Epithelial cell of proximal tubule (primary cell): ENCODE results near the gene MYO6. TPM values are rescaled to one million over a fixed set of nuclear protein-coding genes. Genes with fewer than 3 reads are reported as not detected.
A peak's percentile ranks its signal among the peaks of the same experiment; 100 is the strongest.
"Not testable (repeated sequence)": the region's sequence is repeated elsewhere in the genome, so short reads cannot be mapped to it uniquely, and the experiment has no call there.

Source experiments
- DNase-seq: peaks from one replicate; pipeline ENCODE4 v3.0.0-alpha.2; 2011; ENCODE audit warnings: low read depth
- H3K4me3 ChIP-seq: 2 replicates; pipeline ENCODE4 v1.5.1; 2011; ENCODE audit warnings: low read depth, mild to moderate bottlenecking, low read length
- CTCF ChIP-seq: conservative IDR thresholded peaks from 2 replicates; pipeline ENCODE4 v1.5.1; 2012; ENCODE audit warnings: low read depth, mild to moderate bottlenecking, low read length
- total RNA-seq: library from RNA; depleted of rRNA; stranded (reverse); fragments of >200 nt; gene quantifications from 2 replicates; pipeline ENCODE4 v1.2.3, GENCODE V29; 2015

The MYO6 gene
- total RNA-seq, result 23.4 and 50.7 TPM in 2 replicates

GRCh38 chr6:75748743-75749538 lies at the start of gene MYO6:
TSS of gene MYO6 (plus strand) at chr6:75749239. CDS start at chr6:75817548, 68,309 bp downstream.
- no peak for TF ChIP-seq CTCF
- DNase-seq, result no peak
- peak within 1 kb of the TSS; percentile 97 for H3K4me3 ChIP-seq

GRCh38 chr6:75708334-75708733 lies 40.7 kb upstream of the MYO6 start:
- DNase-seq, result not testable (repeated sequence)

DNA sequence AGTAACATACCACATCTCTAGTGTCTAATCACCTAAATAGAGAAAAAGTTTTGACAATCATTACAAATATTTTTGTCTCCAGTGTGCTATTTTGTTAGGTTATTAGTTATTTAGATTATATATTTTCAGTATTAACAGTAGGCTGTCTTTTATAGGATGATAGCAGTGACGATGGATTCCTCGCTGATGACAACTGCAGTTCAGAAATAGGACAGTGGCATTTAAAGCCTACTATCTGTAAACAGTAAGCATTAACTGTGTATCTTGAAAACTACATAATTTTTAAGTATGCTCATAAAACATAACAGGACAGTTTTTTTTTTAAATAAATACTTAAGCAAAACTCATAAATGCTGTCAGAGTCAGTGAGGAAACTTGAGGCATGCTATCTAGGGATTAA lies 37.9 kb upstream of the MYO6 start:
- no peak for DNase-seq
- no peak for TF ChIP-seq CTCF
- H3K4me3 ChIP-seq, result no peak overlapping the region

More at GRCh38 chr6:75708334-75708733, 40.7 kb upstream of the MYO6 start:
- not testable (repeated sequence) for H3K4me3 ChIP-seq

- no peak for DNase-seq
- H3K4me3 ChIP-seq, result no peak overlapping the region
- no peak for TF ChIP-seq CTCF
These were observed 29.9 kb upstream of the MYO6 start for GRCh38 chr6:75719133-75719532.

- H3K4me3 ChIP-seq, result no peak overlapping the region
- TF ChIP-seq CTCF, result no peak
- DNase-seq, result no peak
These were observed 25.7 kb upstream of the MYO6 start for GRCh38 chr6:75723382-75723781.

- DNase-seq, result no peak
- H3K4me3 ChIP-seq, result no peak overlapping the region
- TF ChIP-seq CTCF, result no peak
These were observed 21.8 kb upstream of the MYO6 start for GRCh38 chr6:75727206-75727605.

GRCh38 chr6:75731029-75731428 lies 18.0 kb upstream of the MYO6 start:
- not testable (repeated sequence) for H3K4me3 ChIP-seq, DNase-seq

GRCh38 chr6:75735491-75736186 lies 13.4 kb upstream of the MYO6 start:
- H3K4me3 ChIP-seq, result no peak overlapping the region
- no peak for TF ChIP-seq CTCF
- DNase-seq, result peak; percentile 82
